ENCODE measurements around the gene FAAP20. TPM values are rescaled to one million over a fixed set of nuclear protein-coding genes. Genes with fewer than 3 reads are reported as not detected.
A peak's percentile ranks its signal among the peaks of the same experiment; 100 is the strongest.

FAAP20 gene
- total RNA-seq, 2 experiments from 2014 or later = 69.7 to 74.4 TPM

GRCh38 chr1:2199042-2199810 is 4.7 kb upstream of the FAAP20 start:
- Mint-ChIP-seq H3K4me3 (peak overlapping the region; percentile 89), H3K36me3 (ENCODE audit: low read depth) (no peaks in the 10 kb centered on the region), H3K9me3 (ENCODE audit: insufficient read depth) (no peaks in the 10 kb centered on the region), H3K27ac (peak overlapping the region; percentile 87), H3K4me1 (ENCODE audit: low read depth) (peaks cover 34% of the 10 kb centered on the region), H3K27me3 (ENCODE audit: low read depth) (no peaks in the 10 kb centered on the region)
- ChIA-PET POLR2A (interaction anchor here (0.7 to 1.9 kb wide), 5 partner anchors 9 to 183 kb away, joined by 3 to 6 read pairs (median 5); no protein-coding TSS in a partner anchor), CTCF (interaction anchor here (0.9 to 7.6 kb wide), 8 partner anchors 8 to 183 kb away, joined by 3 to 259 read pairs (median 4); no protein-coding TSS in a partner anchor)
- DNase-seq (peak; percentile 95), ATAC-seq (peak; percentile 69)

- peak overlapping the region; percentile 87 for H3K27ac Mint-ChIP-seq
- peaks cover 34% of the 10 kb centered on the region for H3K4me1 Mint-ChIP-seq (ENCODE audit: low read depth)
- no peaks in the 10 kb centered on the region for H3K27me3 Mint-ChIP-seq (ENCODE audit: low read depth)
- H3K4me3 Mint-ChIP-seq = peak overlapping the region; percentile 89
- H3K9me3 Mint-ChIP-seq (ENCODE audit: insufficient read depth) = no peaks in the 10 kb centered on the region
- ChIA-PET POLR2A (interaction anchor here (1.0 to 1.9 kb wide), 3 partner anchors 30 to 117 kb away, joined by 3 to 6 read pairs (median 5); no protein-coding TSS in a partner anchor), CTCF (interaction anchor here (0.9 to 7.6 kb wide), 7 partner anchors 7 to 183 kb away, joined by 3 to 259 read pairs (median 4); no protein-coding TSS in a partner anchor)
- H3K36me3 Mint-ChIP-seq (ENCODE audit: low read depth) = no peaks in the 10 kb centered on the region
- DNase-seq (no peak), ATAC-seq (no peak)
Observed at GRCh38 chr1:2198571-2198970, 4.0 kb upstream of the FAAP20 start.

GRCh38 chr1:2197707-2198165 is 3.2 kb upstream of the FAAP20 start:
- DNase-seq (no peak), ATAC-seq (no peak)
- no peaks in the 10 kb centered on the region for H3K9me3 Mint-ChIP-seq (ENCODE audit: insufficient read depth)
- H3K4me1 Mint-ChIP-seq (ENCODE audit: low read depth) = peaks cover 37% of the 10 kb centered on the region
- ChIA-PET CTCF (interaction anchor here (1.1 to 7.6 kb wide), 3 partner anchors 23 to 184 kb away, joined by 4 to 259 read pairs (median 4); no protein-coding TSS in a partner anchor), POLR2A (interaction anchor here (1.0 kb wide), 1 partner anchor 184 kb away, joined by 4 read pairs; no protein-coding TSS in a partner anchor)
- peaks cover 3% of the 10 kb centered on the region for H3K36me3 Mint-ChIP-seq (ENCODE audit: low read depth)
- H3K27ac Mint-ChIP-seq = peak overlapping the region; percentile 71
- H3K4me3 Mint-ChIP-seq = no peak overlapping the region
- no peaks in the 10 kb centered on the region for H3K27me3 Mint-ChIP-seq (ENCODE audit: low read depth)

GRCh38 chr1:2196901-2197638 is 2.5 kb upstream of the FAAP20 start:
- no peak for ATAC-seq

GRCh38 chr1:2195785-2196184 is 1.2 kb upstream of the FAAP20 start:
- ChIA-PET CTCF (interaction anchor here (1.2 to 7.6 kb wide), 15 partner anchors 9 to 352 kb away, joined by 3 to 259 read pairs (median 12); partner anchors contain the start of genes MORN1, RER1 and SKI), POLR2A (interaction anchor here (1.1 to 2.1 kb wide), 8 partner anchors 16 to 192 kb away, joined by 3 to 31 read pairs (median 4); no protein-coding TSS in a partner anchor)
- H3K27ac Mint-ChIP-seq = peak overlapping the region; percentile 93
- no peaks in the 10 kb centered on the region for H3K9me3 Mint-ChIP-seq (ENCODE audit: insufficient read depth)
- DNase-seq (no peak), ATAC-seq (no peak)
- no peaks in the 10 kb centered on the region for H3K27me3 Mint-ChIP-seq (ENCODE audit: low read depth)
- H3K36me3 Mint-ChIP-seq (ENCODE audit: low read depth) = peaks cover 8% of the 10 kb centered on the region
- no peak overlapping the region for H3K4me3 Mint-ChIP-seq
- peaks cover 44% of the 10 kb centered on the region for H3K4me1 Mint-ChIP-seq (ENCODE audit: low read depth)

More at GRCh38 chr1:2196901-2197638, 2.5 kb upstream of the FAAP20 start:
- H3K4me1 Mint-ChIP-seq (ENCODE audit: low read depth) = peaks cover 38% of the 10 kb centered on the region
- ChIA-PET POLR2A (interaction anchor here (1.0 kb wide), 1 partner anchor 184 kb away, joined by 4 read pairs; no protein-coding TSS in a partner anchor), CTCF (interaction anchor here (1.1 to 7.6 kb wide), 3 partner anchors 23 to 185 kb away, joined by 4 to 259 read pairs (median 4); no protein-coding TSS in a partner anchor)
- H3K9me3 Mint-ChIP-seq (ENCODE audit: insufficient read depth) = no peaks in the 10 kb centered on the region
- DNase-seq = no peak
- H3K27ac Mint-ChIP-seq = no peak overlapping the region
- no peak overlapping the region for H3K4me3 Mint-ChIP-seq
- no peaks in the 10 kb centered on the region for H3K27me3 Mint-ChIP-seq (ENCODE audit: low read depth)
- peaks cover 3% of the 10 kb centered on the region for H3K36me3 Mint-ChIP-seq (ENCODE audit: low read depth)

DNA sequence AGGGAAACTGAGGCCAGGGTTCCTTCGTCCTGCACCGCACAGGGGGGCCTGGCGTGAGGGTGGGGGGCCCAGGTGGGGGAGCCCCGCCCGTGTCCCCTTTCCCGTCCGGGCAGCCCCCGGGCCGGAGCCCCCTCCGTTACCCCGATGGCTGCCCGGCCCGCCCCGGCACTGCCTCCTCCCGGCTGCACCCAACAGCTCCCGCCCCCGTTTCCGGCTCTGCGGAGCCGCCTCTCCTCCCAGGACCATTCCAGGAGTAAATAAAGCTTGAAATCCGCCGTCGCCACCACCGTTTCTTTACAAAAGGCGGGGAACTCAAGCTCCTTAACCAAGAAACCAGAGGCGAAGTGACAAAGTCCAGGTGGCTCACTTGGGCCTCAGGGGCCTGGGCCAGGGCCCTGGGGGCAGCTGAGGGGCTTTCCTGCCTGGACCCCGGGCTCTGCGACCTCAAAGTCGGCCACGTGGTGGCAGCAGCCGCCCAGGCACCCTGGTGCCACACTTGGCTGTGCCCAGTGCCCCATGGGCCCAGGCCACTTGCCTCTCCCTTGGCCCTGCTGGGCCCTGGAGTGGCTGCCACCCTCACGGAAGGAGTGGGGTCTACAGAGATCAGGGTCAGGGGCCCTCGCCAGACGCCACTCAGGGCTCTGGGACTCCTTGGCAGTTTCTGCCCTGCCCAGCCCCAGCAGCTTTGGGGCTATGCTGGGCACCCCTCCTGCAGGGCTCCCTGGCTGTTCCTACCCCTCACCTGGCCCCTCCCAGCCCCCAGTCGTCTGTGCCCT is 514 bp upstream of the FAAP20 start:
- Mint-ChIP-seq H3K4me3 (peak overlapping the region; percentile 81), H3K27me3 (ENCODE audit: low read depth) (no peaks in the 10 kb centered on the region), H3K36me3 (ENCODE audit: low read depth) (peaks cover 8% of the 10 kb centered on the region), H3K27ac (peak overlapping the region; percentile 93), H3K4me1 (ENCODE audit: low read depth) (peaks cover 46% of the 10 kb centered on the region), H3K9me3 (ENCODE audit: insufficient read depth) (no peaks in the 10 kb centered on the region)
- CTCF ChIA-PET = interaction anchor here (0.6 to 7.6 kb wide), 48 partner anchors 9 to 391 kb away, joined by 3 to 259 read pairs (median 5); partner anchors contain the start of genes MORN1, PANK4, RER1 and SKI
- POLR2A ChIA-PET = interaction anchor here (0.7 to 2.1 kb wide), 21 partner anchors 9 to 361 kb away, joined by 3 to 31 read pairs (median 4); partner anchors contain the start of genes MORN1, RER1, SKI and TNFRSF14
- ATAC-seq (peak; percentile 81), DNase-seq (peak; percentile 92)

DNA sequence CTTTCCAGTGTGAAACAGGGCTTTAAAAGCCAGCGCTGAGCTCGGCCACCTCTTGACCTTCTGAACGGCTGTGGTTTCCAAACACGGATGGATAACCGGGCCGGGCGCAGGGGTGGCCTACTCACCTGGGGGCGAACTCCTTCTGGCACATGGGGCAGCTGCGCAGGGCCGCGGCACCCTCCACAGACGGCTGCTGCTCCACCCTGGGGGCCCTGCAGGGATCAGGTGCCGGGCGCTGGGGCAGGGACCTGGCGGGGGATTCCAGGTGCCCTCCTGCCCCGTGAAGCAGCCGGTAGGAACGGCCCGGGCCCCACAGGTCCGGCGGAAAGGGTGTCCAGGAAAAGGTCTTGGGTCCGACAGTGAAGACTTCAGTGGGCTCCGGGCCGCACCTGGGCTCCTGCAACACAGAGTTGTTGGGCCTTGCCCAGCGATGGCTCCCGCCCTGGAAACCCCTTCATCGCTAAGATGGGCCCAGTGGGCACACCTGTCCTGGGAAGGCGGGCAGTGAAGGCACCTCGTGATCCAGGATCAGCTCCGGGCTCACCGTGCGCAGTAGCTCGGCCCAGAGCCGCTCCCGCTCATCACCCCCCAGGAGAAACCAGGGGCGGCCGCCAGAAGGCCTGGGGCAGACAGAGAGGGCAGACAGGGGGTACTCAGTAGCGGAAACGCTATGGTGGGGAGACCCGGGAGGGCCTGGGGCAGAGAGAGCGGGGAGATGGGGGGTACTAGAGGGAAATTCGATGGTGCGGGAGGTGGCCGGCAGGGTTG is 874 bp downstream of the FAAP20 start:
- ChIA-PET CTCF (interaction anchor here (7.6 kb wide), 1 partner anchor 188 kb away, joined by 259 read pairs; no protein-coding TSS in a partner anchor), POLR2A (interaction anchor here (0.6 to 2.0 kb wide), 4 partner anchors 9 to 198 kb away, joined by 3 to 10 read pairs (median 5); partner anchors contain the start of genes MORN1 and RER1)
- Mint-ChIP-seq H3K36me3 (ENCODE audit: low read depth) (peaks cover 8% of the 10 kb centered on the region), H3K27me3 (ENCODE audit: low read depth) (no peaks in the 10 kb centered on the region), H3K27ac (peak overlapping the region; percentile 72), H3K9me3 (ENCODE audit: insufficient read depth) (no peaks in the 10 kb centered on the region), H3K4me3 (peak overlapping the region; percentile 71), H3K4me1 (ENCODE audit: low read depth) (peaks cover 39% of the 10 kb centered on the region)
- no peak for ATAC-seq
- no peak for DNase-seq

GRCh38 chr1:2192031-2192995 is 2.3 kb downstream of the FAAP20 start:
- Mint-ChIP-seq H3K9me3 (ENCODE audit: insufficient read depth) (no peaks in the 10 kb centered on the region), H3K36me3 (ENCODE audit: low read depth) (peaks cover 8% of the 10 kb centered on the region), H3K4me1 (ENCODE audit: low read depth) (peaks cover 30% of the 10 kb centered on the region), H3K27me3 (ENCODE audit: low read depth) (no peaks in the 10 kb centered on the region), H3K4me3 (peak overlapping the region; percentile 18), H3K27ac (no peak overlapping the region)
- DNase-seq (no peak), ATAC-seq (no peak)
- POLR2A ChIA-PET = interaction anchor here (1.0 to 1.2 kb wide), 3 partner anchors 199 to 340 kb away, joined by 3 to 4 read pairs (median 3); partner anchors contain the start of genes MORN1 and RER1
- CTCF ChIA-PET = interaction anchor here (0.7 to 2.3 kb wide), 4 partner anchors 17 to 817 kb away, joined by 3 to 8 read pairs (median 3); no protein-coding TSS in a partner anchor

DNA sequence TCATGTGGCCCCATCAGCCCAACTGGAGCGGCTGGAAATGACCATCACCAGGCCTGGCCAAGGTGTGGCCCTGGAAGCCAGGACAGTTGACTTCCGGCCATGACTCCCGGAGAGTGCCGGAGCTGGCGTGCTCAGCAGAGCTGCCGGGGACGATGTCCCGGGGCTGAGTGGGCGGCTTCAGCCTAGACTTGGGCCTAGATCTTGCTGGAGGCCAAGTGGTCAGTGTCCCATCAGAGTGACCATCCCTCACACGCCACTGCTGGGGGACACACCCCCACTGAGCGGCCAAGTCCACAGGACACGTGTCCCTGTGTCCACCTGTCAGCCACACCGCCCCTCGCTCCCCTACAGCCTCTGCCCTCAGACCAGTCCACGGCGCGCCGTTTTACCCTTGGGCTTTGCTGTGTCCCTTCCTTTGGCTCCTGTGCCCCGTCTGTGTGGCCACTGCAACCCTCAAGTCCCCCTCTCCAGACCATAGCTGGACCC is 4.0 kb downstream of the FAAP20 start:
- CTCF ChIA-PET = interaction anchor here (1.8 to 2.3 kb wide), 3 partner anchors 16 to 191 kb away, joined by 8 to 12 read pairs (median 11); no protein-coding TSS in a partner anchor
- ATAC-seq = no peak
- Mint-ChIP-seq H3K27ac (peak overlapping the region; percentile 39), H3K27me3 (ENCODE audit: low read depth) (no peaks in the 10 kb centered on the region), H3K36me3 (ENCODE audit: low read depth) (peaks cover 8% of the 10 kb centered on the region), H3K4me1 (ENCODE audit: low read depth) (peaks cover 27% of the 10 kb centered on the region), H3K4me3 (peak overlapping the region; percentile 42), H3K9me3 (ENCODE audit: insufficient read depth) (no peaks in the 10 kb centered on the region)
- POLR2A ChIA-PET = interaction anchor here (0.9 to 1.5 kb wide), 3 partner anchors 9 to 204 kb away, joined by 3 to 5 read pairs (median 4); no protein-coding TSS in a partner anchor
- DNase-seq = no peak

All from activated CD8-positive, alpha-beta T cell treated with anti-CD3 and anti-CD28 coated beads, Interleukin-2, amount 10 ng/mL, durations not matched to agents 7 days and 5 days (primary cell).